Effector memory CD4-positive, alpha-beta T cell (primary cell): Measurements from ENCODE around the gene METTL5.

Experiments used
- DNase-seq, 3 donors: peaks; one replicate each; pipeline ENCODE4 v3.0.0-alpha.2; 2020
- H3K27ac ChIP-seq: 2 replicates; pipeline ENCODE4 v1.7.0; 2013; ENCODE audit warnings: mild to moderate bottlenecking, low read length, moderate library complexity; ENCODE audit not compliant: insufficient read depth, poor library complexity, severe bottlenecking
- H3K27me3 ChIP-seq: replicated peaks from 2 replicates; pipeline ENCODE4 v1.7.0; 2013; ENCODE audit warnings: mild to moderate bottlenecking, low read length; ENCODE audit not compliant: insufficient read depth, control insufficient read depth, poor library complexity, severe bottlenecking
- H3K36me3 ChIP-seq: 2 replicates; pipeline ENCODE4 v1.7.0; 2013; ENCODE audit warnings: mild to moderate bottlenecking, low read length, moderate library complexity; ENCODE audit not compliant: control insufficient read depth, insufficient read depth
- H3K4me1 ChIP-seq: 2 replicates; pipeline ENCODE4 v1.7.0; 2013; ENCODE audit warnings: low read length, mild to moderate bottlenecking; ENCODE audit not compliant: control insufficient read depth, insufficient read depth, poor library complexity, severe bottlenecking
- H3K4me3 ChIP-seq: 2 replicates; pipeline ENCODE4 v1.7.0; 2013; ENCODE audit warnings: low read length, low read depth, mild to moderate bottlenecking; ENCODE audit not compliant: insufficient read depth, poor library complexity, severe bottlenecking
- H3K9me3 ChIP-seq: 2 replicates; pipeline ENCODE4 v1.7.0; 2013; ENCODE audit warnings: mild to moderate bottlenecking, low read length, moderate library complexity; ENCODE audit not compliant: control insufficient read depth

Gene METTL5

GRCh38 chr2:169768262-169768995 lies 56.3 kb downstream of the METTL5 start:
- Histone ChIP-seq H3K9me3 (no peaks in the 10 kb centered on the region), H3K27me3 (no peaks in the 10 kb centered on the region), H3K27ac (no peak overlapping the region), H3K4me3 (peak overlapping the region; percentile 58), H3K4me1 (peaks cover 6% of the 10 kb centered on the region), H3K36me3 (no peaks in the 10 kb centered on the region)
- DNase-seq: peak in 2 of 3 donors; percentile 5 to 12

GRCh38 chr2:169767243-169767888 lies 57.3 kb downstream of the METTL5 start:
- no peak overlapping the region for H3K27ac ChIP-seq
- H3K36me3 ChIP-seq: no peaks in the 10 kb centered on the region
- H3K27me3 ChIP-seq: no peaks in the 10 kb centered on the region
- no peaks in the 10 kb centered on the region for H3K9me3 ChIP-seq
- peak in 2 of 3 donors; percentile 19 to 30 for DNase-seq
- peaks cover 6% of the 10 kb centered on the region for H3K4me1 ChIP-seq
- H3K4me3 ChIP-seq: no peak overlapping the region

GRCh38 chr2:169765523-169765922 lies 59.2 kb downstream of the METTL5 start:
- Histone ChIP-seq H3K9me3 (no peaks in the 10 kb centered on the region), H3K4me3 (no peak overlapping the region)
- no peak for DNase-seq

GRCh38 chr2:169761970-169762292 lies 62.8 kb downstream of the METTL5 start:
- no peak for DNase-seq
- Histone ChIP-seq H3K9me3 (no peaks in the 10 kb centered on the region), H3K36me3 (no peaks in the 10 kb centered on the region), H3K27me3 (no peaks in the 10 kb centered on the region), H3K27ac (no peak overlapping the region), H3K4me1 (no peaks in the 10 kb centered on the region), H3K4me3 (no peak overlapping the region)

More at GRCh38 chr2:169765523-169765922, 59.2 kb downstream of the METTL5 start:
- no peak overlapping the region for H3K27ac ChIP-seq
- H3K27me3 ChIP-seq: no peaks in the 10 kb centered on the region
- peaks cover 6% of the 10 kb centered on the region for H3K4me1 ChIP-seq
- no peaks in the 10 kb centered on the region for H3K36me3 ChIP-seq
